ENCODE measurements around the gene GRK5. TPM values are rescaled to one million over a fixed set of nuclear protein-coding genes. Genes with fewer than 3 reads are reported as not detected.

GRK5 gene
- total RNA-seq, 1 experiment from 2014 or later, result 1.2 TPM

GRCh38 chr10:119319161-119319919 is 112.0 kb downstream of the GRK5 start:
- H3K27me3 ChIP-seq (ENCODE audit: control insufficient read depth, insufficient read depth, low read length), result peaks cover 2% of the 10 kb centered on the region; the same call in 1 of the 2 replicates
- no peak overlapping the region for H3K4me3 ChIP-seq (ENCODE audit: insufficient read depth, low read depth, low read length)
- DNase-seq, result no peak
- no peaks in the 10 kb centered on the region for H3K36me3 ChIP-seq (replicated peaks; ENCODE audit: control insufficient read depth, insufficient read depth, low read length)

- H3K36me3 ChIP-seq (replicated peaks; ENCODE audit: control insufficient read depth, insufficient read depth, low read length), result no peaks in the 10 kb centered on the region
- H3K27me3 ChIP-seq (ENCODE audit: control insufficient read depth, insufficient read depth, low read length), result peaks cover 2% of the 10 kb centered on the region; the same call in 1 of the 2 replicates
- no peak for DNase-seq
- no peak overlapping the region for H3K4me3 ChIP-seq (ENCODE audit: insufficient read depth, low read depth, low read length)
Observed at GRCh38 chr10:119319920-119320258, 112.5 kb downstream of the GRK5 start.

DNA sequence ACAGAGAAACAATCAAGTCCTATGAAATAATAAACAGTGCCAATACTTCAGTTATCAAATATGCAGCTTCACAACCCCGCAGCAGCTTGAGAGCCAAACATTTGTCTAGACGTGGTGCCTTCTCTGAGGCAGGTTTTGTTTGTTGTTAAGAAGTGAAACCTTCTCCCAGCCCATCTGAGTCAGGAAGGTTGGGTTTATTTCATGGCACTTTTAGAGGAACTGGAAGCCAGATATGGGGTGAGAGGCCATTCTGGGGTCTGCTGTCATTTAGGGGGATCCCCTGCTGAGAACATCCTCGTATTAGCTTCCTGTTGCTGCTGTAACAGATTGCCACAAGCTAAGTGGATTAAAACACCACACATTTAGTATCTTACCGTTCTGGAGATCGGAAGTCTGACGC is 113.6 kb downstream of the GRK5 start:
- Histone ChIP-seq H3K36me3 (replicated peaks; ENCODE audit: control insufficient read depth, insufficient read depth, low read length) (no peaks in the 10 kb centered on the region), H3K27me3 (ENCODE audit: control insufficient read depth, insufficient read depth, low read length) (peaks cover 2% of the 10 kb centered on the region; the same call in 1 of the 2 replicates), H3K4me3 (ENCODE audit: insufficient read depth, low read depth, low read length) (no peak overlapping the region)
- no peak for DNase-seq

GRCh38 chr10:119323085-119324016 is 116.0 kb downstream of the GRK5 start:
- no peaks in the 10 kb centered on the region for H3K36me3 ChIP-seq (replicated peaks; ENCODE audit: control insufficient read depth, insufficient read depth, low read length)
- no peak for DNase-seq
- no peak overlapping the region for H3K4me3 ChIP-seq (ENCODE audit: insufficient read depth, low read depth, low read length)
- H3K27me3 ChIP-seq (ENCODE audit: control insufficient read depth, insufficient read depth, low read length), result no peaks in the 10 kb centered on the region

GRCh38 chr10:119325131-119325530 is 117.8 kb downstream of the GRK5 start:
- Histone ChIP-seq H3K36me3 (replicated peaks; ENCODE audit: control insufficient read depth, insufficient read depth, low read length) (no peaks in the 10 kb centered on the region), H3K4me3 (ENCODE audit: insufficient read depth, low read depth, low read length) (no peak overlapping the region), H3K27me3 (ENCODE audit: control insufficient read depth, insufficient read depth, low read length) (no peaks in the 10 kb centered on the region)
- no peak for DNase-seq

DNA sequence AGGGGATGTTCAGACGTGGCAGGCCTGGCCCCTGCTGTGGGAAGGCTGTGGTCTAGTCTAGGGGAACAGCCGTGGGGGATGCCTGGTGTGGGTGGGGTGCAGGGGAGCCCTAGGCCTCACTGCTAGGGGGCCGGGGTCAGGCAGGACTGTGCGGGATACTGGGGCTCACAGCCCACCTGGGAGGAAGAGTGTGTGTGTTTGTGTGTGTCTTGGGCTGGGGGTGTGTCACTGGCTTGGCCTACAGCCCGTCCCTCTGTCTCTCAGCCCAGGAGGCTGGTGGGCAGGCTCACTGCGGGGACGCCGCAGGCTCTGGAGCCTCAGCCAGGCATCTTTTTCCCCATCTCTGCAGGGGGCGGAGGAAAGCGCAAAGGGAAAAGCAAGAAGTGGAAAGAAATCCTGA is 118.8 kb downstream of the GRK5 start:
- H3K27me3 ChIP-seq (ENCODE audit: control insufficient read depth, insufficient read depth, low read length), result no peaks in the 10 kb centered on the region
- no peak for DNase-seq
- no peak overlapping the region for H3K4me3 ChIP-seq (ENCODE audit: insufficient read depth, low read depth, low read length)
- H3K36me3 ChIP-seq (replicated peaks; ENCODE audit: control insufficient read depth, insufficient read depth, low read length), result no peaks in the 10 kb centered on the region

GRCh38 chr10:119327096-119327745 is 119.8 kb downstream of the GRK5 start:
- Histone ChIP-seq H3K27me3 (ENCODE audit: control insufficient read depth, insufficient read depth, low read length) (no peaks in the 10 kb centered on the region), H3K36me3 (replicated peaks; ENCODE audit: control insufficient read depth, insufficient read depth, low read length) (no peaks in the 10 kb centered on the region), H3K4me3 (ENCODE audit: insufficient read depth, low read depth, low read length) (no peak overlapping the region)
- DNase-seq, result no peak

- Histone ChIP-seq H3K4me3 (ENCODE audit: insufficient read depth, low read depth, low read length) (no peak overlapping the region), H3K36me3 (replicated peaks; ENCODE audit: control insufficient read depth, insufficient read depth, low read length) (no peaks in the 10 kb centered on the region), H3K27me3 (ENCODE audit: control insufficient read depth, insufficient read depth, low read length) (no peaks in the 10 kb centered on the region)
- no peak for DNase-seq
Observed at GRCh38 chr10:119328223-119328622, 120.9 kb downstream of the GRK5 start.

DNA sequence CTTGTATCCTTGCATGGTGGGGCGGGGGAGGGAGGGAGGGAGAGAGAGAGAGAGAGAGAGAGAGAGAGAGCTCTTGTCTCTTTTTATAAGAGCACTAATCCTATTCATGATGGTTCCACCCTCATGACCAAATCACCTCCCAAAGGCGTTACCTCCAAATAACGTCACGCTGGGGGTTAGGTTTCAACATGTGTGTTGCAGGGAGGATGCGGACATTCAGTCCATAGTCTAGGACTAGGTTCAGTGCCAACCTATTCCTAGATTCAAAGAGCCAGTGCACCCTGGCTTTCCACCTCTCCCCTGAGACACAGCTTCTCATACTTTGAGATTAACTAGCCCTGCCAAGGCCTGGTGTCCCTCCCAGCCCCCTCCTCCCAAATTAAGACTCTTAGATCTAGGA is 123.0 kb downstream of the GRK5 start:
- H3K27me3 ChIP-seq (ENCODE audit: control insufficient read depth, insufficient read depth, low read length), result no peaks in the 10 kb centered on the region
- H3K4me3 ChIP-seq (ENCODE audit: insufficient read depth, low read depth, low read length), result no peak overlapping the region
- no peak for DNase-seq
- no peaks in the 10 kb centered on the region for H3K36me3 ChIP-seq (replicated peaks; ENCODE audit: control insufficient read depth, insufficient read depth, low read length)

DNA sequence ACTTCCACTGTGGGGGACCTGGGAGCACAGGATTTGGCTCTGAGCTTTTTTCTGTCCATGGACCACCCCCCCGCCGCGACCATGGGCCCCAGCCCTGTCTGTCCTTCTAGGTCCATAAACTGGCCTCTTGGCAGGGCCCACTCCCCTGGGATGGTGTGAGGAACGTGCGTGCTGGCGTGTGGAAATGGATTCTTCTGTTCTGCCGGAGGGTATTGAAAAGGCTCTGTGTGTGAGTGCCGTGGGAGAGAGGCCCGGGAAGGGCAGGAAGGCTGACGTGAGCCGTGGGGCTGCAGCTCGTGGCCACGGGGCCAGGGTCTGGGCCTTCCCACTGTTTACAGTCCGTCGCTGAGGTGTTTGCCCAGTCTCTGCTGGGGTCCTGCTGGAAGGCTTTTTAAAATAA is 123.7 kb downstream of the GRK5 start:
- no peak overlapping the region for H3K4me3 ChIP-seq (ENCODE audit: insufficient read depth, low read depth, low read length)
- no peak for DNase-seq
- no peaks in the 10 kb centered on the region for H3K27me3 ChIP-seq (ENCODE audit: control insufficient read depth, insufficient read depth, low read length)
- H3K36me3 ChIP-seq (replicated peaks; ENCODE audit: control insufficient read depth, insufficient read depth, low read length), result no peaks in the 10 kb centered on the region

- no peaks in the 10 kb centered on the region for H3K36me3 ChIP-seq (replicated peaks; ENCODE audit: control insufficient read depth, insufficient read depth, low read length)
- no peak overlapping the region for H3K4me3 ChIP-seq (ENCODE audit: insufficient read depth, low read depth, low read length)
- no peaks in the 10 kb centered on the region for H3K27me3 ChIP-seq (ENCODE audit: control insufficient read depth, insufficient read depth, low read length)
- no peak for DNase-seq
Observed at GRCh38 chr10:119333146-119333792, 125.9 kb downstream of the GRK5 start.

- Histone ChIP-seq H3K36me3 (replicated peaks; ENCODE audit: control insufficient read depth, insufficient read depth, low read length) (no peaks in the 10 kb centered on the region), H3K4me3 (ENCODE audit: insufficient read depth, low read depth, low read length) (no peak overlapping the region), H3K27me3 (ENCODE audit: control insufficient read depth, insufficient read depth, low read length) (no peaks in the 10 kb centered on the region)
- no peak for DNase-seq
Observed at GRCh38 chr10:119335671-119336353, 128.4 kb downstream of the GRK5 start.

DNA sequence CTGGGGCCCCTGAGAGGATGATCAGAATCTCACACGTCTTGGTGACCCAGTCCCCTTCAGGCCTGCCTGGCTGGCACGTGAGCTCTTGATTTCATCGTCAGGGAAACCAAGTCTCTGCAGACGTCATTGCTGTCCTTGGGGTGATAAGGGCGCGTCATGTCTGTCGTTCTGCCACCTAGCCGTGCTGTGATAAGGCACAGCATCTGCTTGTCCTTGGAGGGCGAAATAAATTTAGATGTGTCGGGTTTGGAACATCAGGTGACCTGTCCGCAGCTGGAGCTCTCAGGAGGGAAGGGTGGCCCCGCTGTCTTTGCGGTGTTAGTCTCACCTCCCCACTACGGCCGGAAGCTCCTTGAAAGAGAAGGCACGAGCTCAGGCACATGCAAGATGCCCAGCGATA is 129.2 kb downstream of the GRK5 start:
- H3K36me3 ChIP-seq (replicated peaks; ENCODE audit: control insufficient read depth, insufficient read depth, low read length), result no peaks in the 10 kb centered on the region
- no peak overlapping the region for H3K4me3 ChIP-seq (ENCODE audit: insufficient read depth, low read depth, low read length)
- H3K27me3 ChIP-seq (ENCODE audit: control insufficient read depth, insufficient read depth, low read length), result no peaks in the 10 kb centered on the region
- no peak for DNase-seq

DNA sequence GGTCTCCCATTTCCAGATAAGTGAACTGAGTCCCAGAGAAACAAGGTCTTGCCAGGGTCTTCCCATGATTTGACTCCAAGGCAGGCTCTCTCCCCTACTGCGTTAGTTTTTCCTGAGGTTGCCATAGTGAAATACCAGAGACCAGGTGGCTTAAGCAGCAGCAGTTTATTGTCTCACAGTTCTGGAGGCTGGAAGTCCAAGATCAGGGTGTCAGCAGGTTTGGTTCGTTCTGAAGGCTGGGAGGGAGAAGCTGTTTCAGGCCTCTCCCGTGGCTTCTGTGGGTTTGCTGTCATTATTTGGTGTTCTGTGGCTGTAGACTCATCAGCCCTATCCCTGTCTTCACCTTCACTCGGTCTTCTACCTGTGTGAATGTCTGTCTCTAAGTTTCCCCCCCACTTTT is 129.9 kb downstream of the GRK5 start:
- DNase-seq, result no peak
- Histone ChIP-seq H3K36me3 (replicated peaks; ENCODE audit: control insufficient read depth, insufficient read depth, low read length) (no peaks in the 10 kb centered on the region), H3K4me3 (ENCODE audit: insufficient read depth, low read depth, low read length) (no peak overlapping the region), H3K27me3 (ENCODE audit: control insufficient read depth, insufficient read depth, low read length) (no peaks in the 10 kb centered on the region)

Measured in H7 (cell line).